AG10803 (cell line): Measurements from ENCODE around the gene LMAN1L.
A peak's percentile ranks its signal among the peaks of the same experiment; 100 is the strongest.

Experiments
- DNase-seq: peaks from one replicate; pipeline ENCODE4 v3.0.0; 2010; ENCODE audit warnings: low read depth
- H3K4me3 ChIP-seq: 2 replicates; pipeline ENCODE4 v1.5.1; 2011; ENCODE audit warnings: mild to moderate bottlenecking, low read length, control low read depth
- TF ChIP-seq, protein P1 (sequence below): conservative IDR thresholded peaks from 2 replicates; pipeline ENCODE4 v1.5.1; 2011; ENCODE audit warnings: mild to moderate bottlenecking, low read length, control low read depth, inconsistent platforms

The LMAN1L gene

DNA sequence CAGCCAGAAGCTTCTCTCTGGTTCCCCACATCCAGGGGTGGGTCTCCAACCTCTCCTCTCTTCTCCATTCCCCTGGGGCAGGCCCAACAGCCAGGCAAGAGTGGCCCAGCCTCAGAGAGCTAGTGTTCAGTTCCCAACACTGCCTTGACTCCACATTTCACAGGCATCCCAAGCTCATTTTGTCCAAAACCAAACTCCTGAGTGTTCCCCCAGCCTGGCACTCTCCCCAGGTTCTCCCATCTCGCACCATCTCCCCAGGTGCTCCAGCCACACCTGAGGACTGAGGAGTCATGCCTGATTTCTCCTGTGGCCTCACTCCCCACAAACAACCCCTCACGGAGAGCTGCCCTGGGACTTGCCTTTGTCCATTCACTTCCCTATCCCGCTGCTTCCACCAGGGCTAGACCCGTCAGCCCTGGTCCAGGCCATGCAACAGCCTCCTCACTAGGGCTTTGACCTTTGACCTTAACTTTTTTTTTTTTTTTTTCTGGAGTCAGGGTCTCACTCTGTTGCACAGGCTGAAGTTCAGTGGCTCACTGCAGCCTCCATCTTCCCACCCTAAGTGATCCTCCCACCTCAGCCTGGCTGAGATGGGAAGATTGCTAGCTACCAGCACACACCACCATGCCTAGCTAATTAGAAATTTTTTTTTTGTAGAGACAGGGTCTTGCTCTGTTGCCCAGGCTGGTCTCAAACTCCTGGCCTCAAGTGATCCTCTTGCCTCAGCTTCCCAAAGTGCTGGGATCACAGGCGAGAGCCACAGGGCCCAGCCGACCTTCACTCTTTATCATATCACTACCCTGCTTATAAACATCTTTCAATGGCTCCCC is 34.7 kb upstream of the LMAN1L start:
- TF ChIP-seq, protein P1, sequence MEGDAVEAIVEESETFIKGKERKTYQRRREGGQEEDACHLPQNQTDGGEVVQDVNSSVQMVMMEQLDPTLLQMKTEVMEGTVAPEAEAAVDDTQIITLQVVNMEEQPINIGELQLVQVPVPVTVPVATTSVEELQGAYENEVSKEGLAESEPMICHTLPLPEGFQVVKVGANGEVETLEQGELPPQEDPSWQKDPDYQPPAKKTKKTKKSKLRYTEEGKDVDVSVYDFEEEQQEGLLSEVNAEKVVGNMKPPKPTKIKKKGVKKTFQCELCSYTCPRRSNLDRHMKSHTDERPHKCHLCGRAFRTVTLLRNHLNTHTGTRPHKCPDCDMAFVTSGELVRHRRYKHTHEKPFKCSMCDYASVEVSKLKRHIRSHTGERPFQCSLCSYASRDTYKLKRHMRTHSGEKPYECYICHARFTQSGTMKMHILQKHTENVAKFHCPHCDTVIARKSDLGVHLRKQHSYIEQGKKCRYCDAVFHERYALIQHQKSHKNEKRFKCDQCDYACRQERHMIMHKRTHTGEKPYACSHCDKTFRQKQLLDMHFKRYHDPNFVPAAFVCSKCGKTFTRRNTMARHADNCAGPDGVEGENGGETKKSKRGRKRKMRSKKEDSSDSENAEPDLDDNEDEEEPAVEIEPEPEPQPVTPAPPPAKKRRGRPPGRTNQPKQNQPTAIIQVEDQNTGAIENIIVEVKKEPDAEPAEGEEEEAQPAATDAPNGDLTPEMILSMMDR, result no peak
- no peak overlapping the region for H3K4me3 ChIP-seq

DNA sequence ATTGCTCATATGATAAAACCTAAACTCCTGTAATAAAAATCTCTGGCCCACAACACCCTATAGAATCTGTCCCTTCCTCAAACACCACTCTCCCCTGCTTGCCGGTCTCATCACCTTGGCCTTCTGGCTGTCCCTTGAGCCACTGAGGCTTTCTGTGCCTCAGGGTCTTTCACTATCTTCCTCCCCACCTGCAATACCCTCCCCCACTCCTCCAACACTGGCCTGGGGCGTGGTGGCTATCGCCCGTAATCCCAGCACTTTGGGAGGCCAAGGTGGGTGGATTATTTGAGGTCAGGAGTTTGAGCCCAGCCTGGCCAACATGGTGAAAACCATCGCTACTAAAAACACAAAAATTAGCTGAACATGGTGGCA is 34.0 kb upstream of the LMAN1L start:
- no peak overlapping the region for H3K4me3 ChIP-seq
- DNase-seq, result no peak
- TF ChIP-seq, protein P1, result no peak

More for the DNA sequence above, 34.7 kb upstream of the LMAN1L start:
- no peak for DNase-seq

DNA sequence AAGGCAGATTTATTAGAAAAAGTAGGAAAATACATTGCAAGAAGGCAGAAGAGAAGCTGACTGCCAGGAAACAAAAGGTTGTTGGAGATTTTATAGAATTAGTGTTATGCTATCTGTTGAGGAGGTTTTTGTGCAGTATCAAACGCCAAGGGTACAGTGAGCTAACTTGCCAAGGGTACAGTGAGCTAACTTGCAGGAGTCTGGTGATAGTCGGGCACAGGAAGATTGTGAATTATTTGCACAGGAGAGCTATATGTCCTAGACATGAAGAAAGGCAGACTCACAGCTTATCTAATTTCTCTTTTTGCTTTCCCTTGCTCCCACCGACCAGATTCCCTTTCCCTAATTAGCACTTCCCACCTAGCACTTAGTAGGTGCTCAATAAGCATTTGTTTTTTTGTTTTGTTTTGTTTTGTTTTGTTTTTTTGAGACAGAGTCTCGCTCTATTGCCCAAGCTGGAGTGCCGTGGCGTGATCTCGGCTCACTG is 33.4 kb upstream of the LMAN1L start:
- H3K4me3 ChIP-seq, result no peak overlapping the region
- TF ChIP-seq, protein P1, result no peak
- DNase-seq, result no peak

DNA sequence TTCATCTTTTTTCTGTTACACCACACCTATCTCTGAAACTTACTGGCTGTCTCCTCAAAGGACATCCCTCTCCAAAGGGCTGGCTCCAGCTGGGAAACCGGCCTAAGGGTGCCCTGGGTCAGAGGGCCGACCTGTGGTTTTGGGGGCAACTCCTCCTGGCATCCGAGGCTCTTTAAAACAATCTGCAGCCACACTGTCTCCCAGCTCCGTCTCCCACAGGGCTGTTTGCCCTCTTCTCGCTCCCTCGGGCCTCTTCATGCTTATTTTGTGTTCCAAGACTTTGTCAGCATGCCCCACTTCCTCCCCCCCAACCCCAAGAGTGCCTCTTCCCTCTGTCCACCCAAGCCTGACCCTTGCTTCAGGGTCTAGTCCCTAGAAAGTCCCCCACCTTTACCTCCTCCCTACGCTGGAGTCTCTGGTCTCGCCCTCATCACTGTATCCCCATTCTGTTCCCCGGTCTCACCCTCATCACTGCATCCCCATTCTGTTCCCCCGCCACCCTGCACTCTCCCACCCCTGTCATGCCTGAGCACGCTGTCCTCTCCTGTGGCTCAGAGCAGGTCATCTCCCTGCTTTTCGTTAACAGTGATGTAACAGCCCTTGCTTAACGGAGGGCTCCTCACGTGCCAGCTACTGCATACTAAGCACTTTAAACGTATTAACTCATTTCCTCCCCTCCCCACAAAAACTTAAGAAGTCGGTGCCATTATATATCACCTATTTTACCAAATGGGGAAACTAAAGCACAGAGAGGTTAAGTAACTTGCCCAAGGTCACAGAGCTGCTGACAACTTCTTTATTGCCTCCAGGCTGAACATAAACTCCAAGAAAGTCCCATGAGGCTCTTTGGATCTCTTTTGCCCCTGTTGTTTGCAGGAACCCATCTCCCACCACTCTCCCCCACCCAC is 31.9 kb upstream of the LMAN1L start:
- peak; percentile 47 for DNase-seq
- TF ChIP-seq, protein P1, result no peak
- H3K4me3 ChIP-seq, result no peak overlapping the region; the same call in 1 of the 2 replicates

DNA sequence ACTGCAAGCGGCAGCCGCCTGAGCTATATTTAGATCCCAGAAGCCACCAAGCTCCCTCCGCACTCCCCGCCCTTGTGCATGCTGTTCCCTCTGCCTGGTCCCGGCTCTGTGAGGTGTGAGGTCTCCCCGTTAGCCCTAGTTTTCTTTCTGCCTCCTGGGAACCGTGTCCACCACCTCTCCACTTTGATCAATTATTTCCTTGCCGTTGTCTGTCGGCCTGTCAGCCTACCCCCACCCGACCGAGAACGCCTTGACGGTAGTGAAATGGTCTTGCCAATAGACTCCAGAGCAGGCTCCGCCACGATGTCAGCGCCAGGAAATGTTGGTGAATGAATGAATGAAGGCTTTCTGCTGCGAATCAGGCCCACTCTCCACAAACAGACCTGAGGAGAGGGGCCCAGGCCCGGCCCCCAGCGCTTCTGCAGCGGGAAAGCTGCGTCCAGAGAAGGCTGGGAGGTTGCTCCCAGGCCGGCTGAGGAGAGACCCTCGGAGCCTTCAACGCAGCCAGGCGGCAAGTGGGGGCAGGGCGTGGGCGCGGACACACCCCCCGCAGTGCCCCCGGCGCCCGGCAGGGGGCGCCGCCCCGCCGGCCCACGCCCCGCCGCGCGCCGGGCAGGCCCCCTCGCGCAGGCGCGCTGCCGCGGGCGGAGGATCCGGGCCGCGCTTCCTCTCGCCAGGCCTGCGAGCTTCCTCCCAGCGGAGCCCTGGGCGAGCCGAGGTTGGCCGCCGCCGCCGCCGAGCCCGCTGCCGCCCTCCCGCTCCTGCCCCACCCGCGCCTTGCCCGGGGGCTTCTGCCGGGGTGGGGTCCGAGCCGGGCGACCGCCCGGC is 31.0 kb upstream of the LMAN1L start, which contains the start of gene CSK:
Gene CSK (plus strand): TSS at position 650 of the 828 bp plus-strand sequence. CDS start 16,218 bp downstream, outside the sequence.
- H3K4me3 ChIP-seq, result peak within 1 kb of the TSS; percentile 85
- peak; percentile 58 for DNase-seq
- TF ChIP-seq, protein P1, result no peak; the same call in 1 of the 2 replicates

DNA sequence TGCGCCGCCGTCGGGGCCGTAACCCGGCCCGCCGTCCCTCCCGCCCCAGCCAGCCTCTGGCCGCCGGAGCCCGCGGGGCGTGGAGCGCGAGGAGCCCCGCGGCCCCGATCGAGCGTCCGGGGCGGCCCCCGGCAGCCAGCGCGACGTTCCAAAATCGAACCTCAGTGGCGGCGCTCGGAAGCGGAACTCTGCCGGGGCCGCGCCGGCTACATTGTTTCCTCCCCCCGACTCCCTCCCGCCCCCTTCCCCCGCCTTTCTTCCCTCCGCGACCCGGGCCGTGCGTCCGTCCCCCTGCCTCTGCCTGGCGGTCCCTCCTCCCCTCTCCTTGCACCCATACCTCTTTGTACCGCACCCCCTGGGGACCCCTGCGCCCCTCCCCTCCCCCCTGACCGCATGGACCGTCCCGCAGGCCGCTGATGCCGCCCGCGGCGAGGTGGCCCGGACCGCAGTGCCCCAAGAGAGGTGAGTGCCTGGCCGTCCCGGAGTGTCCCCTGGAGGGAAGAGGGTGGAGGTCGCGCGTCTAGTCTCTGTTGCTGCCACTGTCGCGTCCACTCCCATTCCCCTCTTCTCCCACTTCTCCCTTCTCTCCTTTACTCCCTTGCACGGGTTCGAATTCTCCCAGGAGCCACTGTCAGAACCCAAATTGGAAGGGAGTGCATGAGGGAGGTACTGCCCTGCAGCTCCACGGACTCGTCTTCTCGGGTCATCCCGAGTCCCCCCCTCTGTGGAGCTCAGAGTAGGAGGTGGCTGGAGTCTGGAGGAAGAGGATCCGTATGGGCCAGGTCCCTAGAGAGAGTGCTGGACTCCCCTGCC is 30.2 kb upstream of the LMAN1L start:
- DNase-seq, result no peak
- peak overlapping the region; percentile 85 for H3K4me3 ChIP-seq
- TF ChIP-seq, protein P1, result no peak
